HG02981 (cell line): ENCODE measurements around the gene REV1.

Source experiments
- ATAC-seq: cut with Tn5 transposase; IDR thresholded peaks from one replicate; pipeline ENCODE4 v1.9.1; 2021; ENCODE audit warnings: mild to moderate bottlenecking, moderate library complexity; ENCODE audit not compliant: unreplicated experiment

REV1 gene

DNA sequence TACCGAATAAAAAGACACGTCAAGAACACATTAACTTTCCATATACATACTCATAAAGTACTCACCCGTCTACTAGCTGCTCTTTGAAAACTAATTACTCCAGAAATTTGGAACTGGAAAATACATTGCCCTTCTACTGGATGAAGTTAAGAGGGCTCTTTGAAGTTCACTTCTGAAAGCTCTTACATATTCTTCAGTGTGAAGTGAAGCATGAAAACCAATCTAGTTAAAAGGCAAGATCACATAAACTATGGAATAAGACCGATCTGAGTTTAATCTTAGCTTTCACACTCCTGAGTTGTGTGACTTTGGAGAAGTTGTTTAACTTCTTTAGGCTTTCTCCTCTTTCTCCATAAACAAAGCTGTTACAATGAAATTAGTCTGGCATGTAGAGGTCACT is 38.5 kb downstream of the REV1 start:
- ATAC-seq, result no peak

DNA sequence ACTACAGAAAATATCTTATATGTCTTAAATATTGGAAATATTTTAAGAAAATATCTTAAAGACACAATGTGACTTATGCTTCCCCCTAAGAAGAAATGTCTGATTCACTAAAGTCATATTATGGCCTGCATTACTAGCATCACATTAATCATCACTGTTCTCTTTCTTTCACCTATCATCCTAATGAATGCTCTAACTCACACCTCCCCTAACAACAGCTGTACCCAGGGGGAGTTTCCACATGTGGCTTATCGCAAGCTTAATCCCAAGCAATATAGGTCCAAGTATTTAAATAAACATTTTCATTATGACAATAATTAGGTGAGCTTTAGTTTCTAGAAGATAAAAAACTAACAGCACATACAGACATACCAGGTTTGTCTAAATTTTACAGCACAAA is 39.6 kb downstream of the REV1 start:
- ATAC-seq, result no peak

DNA sequence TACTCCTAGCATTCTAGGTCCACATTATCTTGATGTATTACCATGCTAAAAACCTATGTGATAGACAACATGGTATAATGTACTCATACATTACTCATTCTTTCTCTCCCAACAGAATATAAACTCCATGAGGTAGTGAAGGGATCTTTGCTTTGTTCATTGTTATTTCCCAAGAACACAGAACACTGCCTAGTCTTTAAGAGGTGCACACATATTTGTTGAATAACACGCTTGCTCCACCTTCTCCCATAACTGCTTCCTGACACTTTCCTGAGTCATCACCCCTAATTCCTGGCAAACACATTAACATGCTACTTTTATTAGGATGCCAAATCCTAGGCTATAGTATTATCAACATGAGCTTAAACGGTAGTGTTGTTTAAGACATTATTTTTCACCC is 41.3 kb downstream of the REV1 start:
- ATAC-seq, result no peak

DNA sequence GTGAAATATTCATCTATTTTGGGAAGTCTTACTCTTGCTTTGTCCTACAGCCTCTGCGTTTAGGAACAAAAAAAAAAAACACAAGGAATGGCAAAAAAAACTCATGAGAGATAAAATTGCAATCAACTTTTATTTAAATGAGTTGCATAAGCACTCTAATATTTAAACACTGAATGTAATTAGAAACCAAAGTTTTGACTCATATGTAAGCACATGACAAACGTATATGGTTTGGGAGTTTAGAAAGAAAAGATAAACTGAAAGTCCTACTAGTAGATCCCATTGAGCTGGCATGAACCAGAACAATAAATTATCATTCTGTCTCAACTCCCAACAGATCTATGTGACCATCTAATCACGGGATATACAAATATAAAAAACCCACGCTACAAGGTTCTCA is 44.8 kb downstream of the REV1 start:
- ATAC-seq, result no peak

DNA sequence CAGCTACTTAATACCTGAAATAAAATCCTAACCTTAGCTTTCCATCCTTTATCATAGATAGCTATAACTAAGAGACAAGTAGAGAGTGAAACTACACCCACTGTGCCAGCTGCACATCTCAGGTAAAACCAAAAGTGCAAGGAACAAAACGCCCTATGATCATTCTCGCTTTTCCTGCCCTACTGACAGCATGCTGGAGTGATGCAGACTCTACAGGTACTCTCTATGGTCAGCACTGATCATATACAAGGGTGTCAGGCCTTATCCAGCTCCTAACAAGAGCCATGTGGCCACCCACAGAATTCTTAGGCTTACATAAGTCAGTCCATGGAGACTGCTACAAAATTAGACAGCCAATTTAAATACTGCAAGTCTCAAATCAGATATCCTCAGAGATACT is 45.6 kb downstream of the REV1 start:
- no peak for ATAC-seq

DNA sequence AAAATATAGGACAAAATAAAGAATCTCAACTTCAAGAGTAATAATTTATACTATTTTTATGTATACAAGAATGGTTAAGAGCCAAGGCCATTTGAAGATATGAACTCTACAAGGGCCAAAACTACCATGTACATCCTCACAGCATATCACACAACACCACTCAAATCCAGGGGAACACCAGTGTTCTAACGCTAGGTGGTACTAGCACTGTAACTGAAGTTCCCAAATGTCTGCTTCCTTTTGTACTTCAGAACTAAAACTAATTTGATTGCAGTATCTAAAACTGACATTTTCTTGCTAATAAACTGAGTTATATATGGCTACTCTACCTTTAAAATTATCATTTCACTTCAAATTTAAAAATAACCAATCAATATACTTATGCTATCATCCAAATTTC is 47.0 kb downstream of the REV1 start:
- no peak for ATAC-seq

DNA sequence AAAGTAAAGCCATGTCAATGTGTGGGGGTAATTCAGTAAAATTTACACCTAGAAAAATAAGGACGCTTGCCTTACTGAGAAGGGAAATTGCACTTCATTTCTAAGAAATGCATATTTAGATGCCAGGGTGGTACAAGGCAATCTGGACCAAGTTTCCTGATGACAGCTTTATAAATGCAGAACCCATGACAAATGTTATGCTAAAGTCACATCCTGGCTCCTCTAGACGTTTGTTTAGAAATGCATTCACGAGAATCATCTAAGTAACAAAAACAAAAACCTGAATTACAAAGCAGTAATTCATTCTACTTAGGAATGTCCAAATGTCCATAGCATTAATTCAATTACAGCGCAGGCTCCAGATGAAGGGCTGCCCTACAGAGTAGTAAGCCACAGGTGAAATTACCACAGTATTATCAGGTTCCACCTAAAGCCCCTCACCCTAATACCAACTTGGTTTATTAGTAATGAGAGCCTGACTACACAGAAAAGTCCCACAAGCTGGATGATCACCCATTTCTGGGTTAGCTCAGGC is 49.8 kb downstream of the REV1 start:
- no peak for ATAC-seq

DNA sequence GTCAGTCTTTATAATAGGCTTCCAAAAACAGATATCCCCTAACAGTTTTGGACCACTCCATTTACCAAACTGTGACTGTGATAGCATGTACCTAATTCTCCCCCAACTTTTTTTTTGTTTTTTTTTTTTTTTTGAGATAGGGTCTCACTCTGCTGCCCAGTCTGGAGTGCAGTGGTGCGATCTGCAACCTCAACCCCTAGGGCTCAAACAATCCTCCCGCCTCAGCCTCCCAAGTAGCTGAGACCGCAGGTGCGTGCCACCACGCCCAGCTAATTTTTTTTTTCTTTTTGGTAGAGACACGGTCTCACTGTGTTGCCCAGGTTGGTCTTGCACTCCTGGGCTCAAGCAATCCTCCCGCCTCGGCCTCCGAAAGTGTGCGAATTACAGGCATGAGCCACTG is 52.9 kb downstream of the REV1 start:
- ATAC-seq, result no peak

DNA sequence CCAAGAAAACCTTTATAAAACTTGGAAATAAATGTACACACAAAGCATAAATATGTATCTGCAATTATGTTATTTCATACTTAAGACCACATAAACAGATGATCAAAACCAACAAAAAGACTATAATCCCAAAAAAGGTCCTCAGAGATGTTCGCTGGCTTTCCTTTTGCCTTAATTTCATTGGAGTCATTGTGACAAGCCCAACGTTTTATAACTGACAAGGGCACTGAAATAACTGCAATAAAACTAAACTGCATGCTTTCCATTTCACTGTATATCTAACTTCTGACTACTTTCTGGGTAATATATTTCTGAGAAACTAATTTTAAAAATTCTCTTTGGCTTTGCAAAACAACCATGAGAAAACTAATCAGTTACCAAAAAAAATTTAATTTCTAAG is 56.5 kb downstream of the REV1 start:
- ATAC-seq, result no peak

DNA sequence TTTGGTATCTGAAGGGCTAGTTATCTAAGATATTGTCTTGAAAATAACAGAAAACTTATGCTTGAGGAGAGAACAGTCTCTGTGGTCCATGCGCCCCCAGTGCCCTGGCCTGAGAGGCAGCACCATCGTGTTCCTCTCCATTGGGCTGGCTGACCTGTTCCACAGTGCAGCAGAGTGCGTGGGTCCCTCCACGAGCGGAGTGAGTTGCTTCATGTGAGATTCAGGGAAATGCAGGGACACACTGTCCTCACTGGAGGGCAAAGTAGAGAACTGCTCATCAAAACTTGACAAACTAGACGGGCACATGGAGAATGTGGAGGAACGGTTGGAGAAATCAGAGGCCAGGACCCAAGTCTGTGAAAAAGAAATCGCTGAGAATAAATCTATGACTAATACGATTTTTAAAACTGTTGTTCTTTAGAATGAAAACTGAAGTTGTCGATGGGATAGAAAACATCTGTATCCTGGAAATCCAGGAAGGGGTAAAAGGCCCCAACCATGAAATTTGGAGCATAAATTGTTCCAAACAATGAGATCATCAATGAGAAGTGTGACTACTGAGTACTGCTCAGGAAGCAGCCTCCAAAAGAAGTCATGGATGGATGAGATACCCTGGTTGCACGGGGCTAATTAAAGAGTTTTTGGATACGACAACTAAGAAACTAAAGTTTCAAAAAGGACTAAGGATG is 58.1 kb downstream of the REV1 start:
- ATAC-seq, result no peak

DNA sequence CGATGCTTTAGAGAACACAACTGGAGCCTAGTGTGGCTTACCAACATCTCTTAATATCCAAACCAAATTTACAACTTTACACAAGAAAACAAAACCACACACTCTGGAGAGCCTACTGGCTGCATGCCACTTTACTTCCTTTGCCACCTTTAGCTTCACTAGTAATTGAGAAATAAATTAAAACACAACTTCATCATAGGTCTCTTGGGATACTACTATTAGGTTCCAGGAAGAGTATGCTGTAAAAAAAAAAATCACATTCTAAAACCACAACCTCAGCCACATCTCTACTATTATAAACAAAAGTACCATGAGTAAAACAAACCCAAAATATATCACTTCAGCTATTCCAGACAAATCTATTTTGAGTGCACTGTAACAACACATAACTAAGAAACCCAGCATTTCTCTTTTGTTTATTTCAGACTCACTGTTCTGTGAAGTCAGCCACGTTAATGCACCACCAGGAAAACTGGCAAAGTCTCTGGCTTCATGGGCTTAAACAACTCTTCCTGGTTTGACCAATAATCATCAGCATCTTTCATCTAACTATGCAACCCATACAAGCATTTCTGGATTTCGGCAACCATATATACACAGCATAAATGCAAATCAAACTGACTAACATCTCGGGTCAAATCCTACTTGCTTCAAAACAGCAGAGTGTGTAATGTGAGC is 59.1 kb downstream of the REV1 start:
- no peak for ATAC-seq

DNA sequence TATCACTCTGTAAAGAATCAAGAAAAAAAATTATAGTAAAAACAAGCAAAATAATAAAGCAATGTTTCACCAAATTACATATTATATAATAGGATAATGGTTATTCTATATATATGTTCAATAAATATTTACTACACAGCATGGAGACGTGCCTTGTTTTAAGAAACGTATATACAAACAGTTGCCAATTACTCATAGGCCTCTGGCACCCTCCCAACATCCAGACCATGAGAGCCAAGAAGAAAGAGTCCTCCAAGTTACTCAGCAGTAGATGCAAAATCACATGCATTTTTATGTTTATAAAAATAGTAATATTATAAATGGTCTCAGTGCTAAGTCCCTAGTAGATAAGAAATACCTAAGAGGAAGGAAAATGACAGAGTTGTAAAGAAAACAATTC is 64.8 kb downstream of the REV1 start:
- ATAC-seq, result no peak

DNA sequence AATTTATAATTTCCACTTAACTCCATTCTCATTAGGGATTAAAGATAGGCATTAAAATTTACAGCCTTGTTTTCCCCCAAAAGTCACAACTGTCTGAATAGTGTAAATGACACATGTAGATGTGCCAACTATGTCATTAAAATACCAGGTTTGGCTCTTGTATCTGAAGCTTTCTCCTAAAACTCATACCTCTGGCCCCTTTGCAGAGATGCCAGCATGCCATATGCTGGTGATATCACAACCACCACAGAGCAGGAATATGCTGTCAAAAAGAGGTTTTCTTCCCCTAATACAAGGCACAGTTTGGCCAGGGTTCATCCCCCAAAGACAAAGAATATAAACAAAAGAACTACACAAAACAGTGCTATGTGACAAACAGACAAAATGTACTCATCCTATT is 65.4 kb downstream of the REV1 start:
- ATAC-seq, result no peak

DNA sequence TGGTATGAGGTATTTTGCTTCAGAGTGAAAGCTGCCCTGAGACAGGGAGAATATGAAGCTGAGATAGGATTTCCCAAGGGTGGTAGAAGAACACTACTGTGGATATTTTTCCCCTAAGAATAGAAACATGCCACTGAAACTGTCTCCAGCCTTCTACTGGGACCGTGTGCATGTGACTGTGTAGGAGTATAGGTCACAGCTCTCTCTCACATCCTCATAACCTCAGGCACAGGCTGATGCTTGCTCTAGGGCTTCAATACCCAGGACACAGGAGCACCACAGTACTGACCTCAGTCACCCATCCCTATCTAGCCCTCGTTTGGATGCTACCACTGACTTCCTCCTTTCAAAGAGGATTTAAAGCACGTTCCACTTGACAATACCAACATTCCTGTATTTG is 67.2 kb downstream of the REV1 start:
- no peak for ATAC-seq

DNA sequence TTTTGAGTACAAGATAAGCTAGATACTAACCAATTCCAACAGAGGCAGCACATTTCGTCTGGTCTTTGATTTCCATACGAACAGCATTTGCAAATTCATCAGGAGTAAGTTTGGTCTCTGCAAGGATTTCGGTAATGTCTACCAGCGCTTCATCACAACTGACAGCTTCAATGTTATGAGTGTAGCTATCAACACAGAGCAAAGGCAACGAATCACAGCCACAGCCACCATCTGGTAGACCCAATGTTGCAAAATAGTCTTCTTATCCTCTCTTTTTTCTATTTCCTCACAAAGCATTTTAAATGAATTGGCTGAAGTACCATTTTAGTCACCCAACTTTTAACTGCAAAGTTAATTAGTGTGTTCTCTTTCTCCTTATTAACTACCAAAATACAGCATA is 68.3 kb downstream of the REV1 start:
- ATAC-seq, result no peak

DNA sequence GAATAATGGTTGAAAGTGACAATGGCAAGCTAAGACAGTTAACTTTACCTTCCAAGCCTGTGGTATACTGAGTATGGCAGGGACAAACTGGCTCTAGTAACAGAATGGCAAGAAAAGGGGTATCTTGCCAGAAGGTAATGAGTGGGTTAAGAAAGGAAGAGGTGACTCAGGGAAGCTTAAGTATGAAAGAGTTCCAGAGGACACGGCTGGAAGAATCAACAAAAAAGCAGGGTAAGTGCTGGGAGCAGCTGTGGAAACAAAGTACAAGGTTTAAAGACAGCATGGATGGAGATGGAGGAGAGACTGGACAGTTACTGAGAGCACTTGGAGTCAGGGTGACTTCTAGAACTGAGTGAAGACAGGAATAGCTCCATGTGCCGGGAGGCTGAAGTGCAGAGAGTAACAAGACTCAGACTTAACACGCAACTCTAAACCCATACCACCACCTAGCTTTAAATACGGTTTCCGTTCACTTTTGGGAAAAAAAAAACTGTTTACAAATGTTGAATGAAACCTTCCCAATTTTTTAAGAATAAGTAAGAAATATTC is 69.0 kb downstream of the REV1 start:
- no peak for ATAC-seq

DNA sequence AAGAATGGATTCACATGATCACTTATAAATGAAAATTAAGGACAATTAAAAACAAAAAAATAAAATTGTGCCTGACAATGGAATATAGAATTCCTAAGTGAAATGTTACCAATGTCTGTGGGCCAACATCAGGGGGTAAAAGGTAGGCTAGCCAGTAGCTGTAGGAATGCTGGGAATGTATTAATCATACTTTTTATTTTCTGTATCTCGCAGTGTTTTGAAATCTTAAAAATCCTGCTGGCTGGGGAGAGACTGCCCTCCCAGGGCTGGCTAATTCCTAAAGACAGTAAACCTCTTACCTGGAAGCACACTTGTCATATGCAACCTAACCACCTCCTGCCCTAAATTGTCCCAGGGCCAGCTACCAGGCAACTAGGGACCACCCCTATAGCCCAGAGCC is 69.8 kb downstream of the REV1 start:
- ATAC-seq, result no peak

DNA sequence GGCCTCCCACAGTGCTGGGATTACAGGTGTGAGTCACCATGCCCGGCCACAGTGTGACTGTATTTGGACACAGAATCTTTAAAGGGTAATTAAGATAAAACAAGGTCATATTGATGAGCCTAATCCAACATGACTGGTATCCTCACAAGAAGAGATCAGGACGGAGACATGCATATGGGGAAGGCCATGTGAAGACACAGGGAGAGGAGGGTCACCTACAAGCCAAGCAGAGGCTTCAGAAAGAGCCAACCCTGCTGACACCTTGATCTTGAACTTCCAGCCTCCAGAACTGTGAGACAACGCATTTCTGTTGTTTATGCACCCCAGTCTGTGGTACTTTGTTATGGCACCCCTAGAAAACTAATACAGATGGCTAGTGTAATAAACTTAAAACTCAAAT is 72.4 kb downstream of the REV1 start:
- ATAC-seq, result no peak

DNA sequence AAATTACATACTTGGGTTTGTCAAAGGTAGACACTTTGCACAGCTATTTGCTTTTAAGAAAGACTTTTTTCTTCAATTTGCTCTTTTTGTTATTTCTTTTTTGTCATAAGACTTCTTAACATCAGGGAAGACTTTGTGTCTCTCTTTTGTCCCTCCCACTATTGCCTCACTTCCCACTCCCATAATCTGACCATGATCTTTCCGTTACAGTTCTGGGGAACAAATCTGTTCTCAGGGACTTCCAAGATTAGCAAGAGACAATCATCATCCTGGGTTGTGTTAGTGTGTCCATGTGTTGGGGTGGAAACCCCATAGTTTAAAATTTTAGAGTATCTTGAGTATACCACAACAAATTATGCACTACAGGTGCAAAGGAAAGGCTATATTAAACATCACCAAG is 75.3 kb downstream of the REV1 start:
- ATAC-seq, result no peak

DNA sequence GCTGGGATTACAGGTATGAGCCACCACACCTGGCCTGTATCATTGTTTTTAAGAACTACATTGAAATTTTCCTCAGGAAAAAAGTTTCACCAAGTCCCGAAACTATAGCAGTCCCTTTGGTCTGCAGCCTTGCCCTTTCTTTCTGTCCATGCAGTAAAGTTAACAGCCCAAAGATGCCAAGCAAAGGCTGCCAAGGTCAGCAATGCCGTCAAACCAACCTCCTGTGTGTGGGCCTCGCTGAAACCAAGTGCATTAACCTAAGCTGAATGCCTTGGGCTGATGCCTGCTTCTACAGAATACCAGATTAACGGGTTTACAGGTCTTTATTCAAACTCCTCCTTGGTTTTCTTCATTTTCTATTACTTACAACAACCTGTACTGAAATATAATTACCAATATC is 79.5 kb downstream of the REV1 start:
- no peak for ATAC-seq

DNA sequence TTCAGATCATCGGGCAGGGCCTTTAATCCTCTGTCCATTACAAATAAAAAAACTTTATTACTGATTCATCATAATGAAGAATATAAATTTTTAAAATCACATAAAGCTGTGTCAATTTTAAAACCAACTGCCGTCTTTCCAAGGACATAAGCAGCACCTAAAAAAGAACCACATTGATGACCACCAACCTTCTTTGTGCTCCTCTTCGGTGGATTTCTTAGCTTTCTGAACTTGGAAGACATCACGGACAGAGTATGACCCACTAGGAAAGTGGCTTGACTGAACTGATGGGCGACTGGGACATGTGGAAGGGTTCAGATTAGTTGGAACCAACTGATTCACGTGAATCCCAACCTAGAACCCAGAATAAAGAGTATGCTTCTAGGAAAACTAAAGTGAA is 83.7 kb downstream of the REV1 start:
- no peak for ATAC-seq
